GM21447 (cell line): ENCODE data around the gene LIG1.
"Not testable (repeated sequence)": the region's sequence is repeated elsewhere in the genome, so short reads cannot be mapped to it uniquely, and the experiment has no call there.

Source experiments
- ATAC-seq: cut with Tn5 transposase; IDR thresholded peaks from one replicate; pipeline ENCODE4 v1.9.1; 2021; ENCODE audit not compliant: unreplicated experiment

The LIG1 gene

DNA sequence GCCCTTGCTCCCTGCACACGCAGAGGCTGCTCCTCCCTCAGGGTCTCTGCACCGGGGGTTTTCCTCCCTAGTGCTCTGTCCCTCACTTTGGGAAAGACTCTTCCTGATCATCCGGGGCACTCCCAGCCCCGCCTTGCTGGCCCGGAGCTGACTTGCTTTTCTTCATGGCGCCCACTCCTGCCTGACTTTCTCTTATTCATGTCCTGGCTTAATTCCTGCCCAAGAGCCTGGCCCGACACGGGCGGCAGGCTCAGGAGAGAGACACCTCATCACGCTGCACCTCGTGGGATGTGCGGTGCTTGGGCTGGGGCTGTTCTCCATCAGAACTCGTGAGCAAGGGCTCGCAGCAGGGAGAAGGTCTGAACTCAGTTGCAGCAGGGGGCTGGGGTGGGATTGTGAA, 47.7 kb downstream of the LIG1 start:
- ATAC-seq: no peak

DNA sequence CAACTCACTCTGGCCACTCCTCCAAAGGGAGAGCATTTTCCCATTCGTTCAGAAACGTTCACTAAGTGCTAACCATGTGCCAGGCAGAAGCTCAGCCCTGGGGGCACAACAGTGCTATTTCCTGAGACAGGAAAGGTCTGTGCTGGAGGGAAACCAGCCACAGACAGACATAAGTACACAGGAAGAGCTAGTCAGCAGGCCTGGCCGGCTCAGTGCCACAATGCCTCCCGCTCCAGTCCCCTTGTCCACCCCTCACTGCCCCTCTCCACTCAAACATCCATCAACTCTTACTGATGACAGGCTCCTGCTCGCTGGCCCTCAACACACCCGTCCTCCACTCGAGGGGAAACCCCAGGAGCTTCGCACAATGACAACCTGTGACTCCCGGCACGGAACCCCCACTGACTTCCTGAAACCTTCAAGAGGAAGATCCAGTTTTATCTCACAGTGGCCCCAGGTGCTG, 48.2 kb downstream of the LIG1 start:
- peak; percentile 51 for ATAC-seq

DNA sequence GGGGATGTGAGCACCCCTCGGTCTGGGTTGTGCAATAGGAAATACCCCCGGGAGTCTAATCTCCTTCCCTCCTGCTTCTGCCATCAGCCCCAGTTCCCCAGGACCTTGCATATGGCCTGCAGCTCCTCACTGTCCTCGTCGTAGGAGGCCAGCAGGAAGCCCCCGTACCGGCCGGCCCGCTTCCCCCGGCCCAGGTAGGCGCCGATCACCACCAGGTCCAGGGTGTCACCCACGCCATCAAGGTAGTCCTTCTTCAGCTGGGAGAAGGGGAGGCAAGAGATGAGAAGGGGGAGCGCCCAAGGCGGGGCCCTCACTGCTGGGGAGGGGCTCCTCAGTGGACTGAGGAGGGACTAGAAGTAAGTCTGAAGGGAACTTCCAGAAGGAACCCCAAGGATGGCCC, 49.1 kb downstream of the LIG1 start:
- ATAC-seq: no peak

DNA sequence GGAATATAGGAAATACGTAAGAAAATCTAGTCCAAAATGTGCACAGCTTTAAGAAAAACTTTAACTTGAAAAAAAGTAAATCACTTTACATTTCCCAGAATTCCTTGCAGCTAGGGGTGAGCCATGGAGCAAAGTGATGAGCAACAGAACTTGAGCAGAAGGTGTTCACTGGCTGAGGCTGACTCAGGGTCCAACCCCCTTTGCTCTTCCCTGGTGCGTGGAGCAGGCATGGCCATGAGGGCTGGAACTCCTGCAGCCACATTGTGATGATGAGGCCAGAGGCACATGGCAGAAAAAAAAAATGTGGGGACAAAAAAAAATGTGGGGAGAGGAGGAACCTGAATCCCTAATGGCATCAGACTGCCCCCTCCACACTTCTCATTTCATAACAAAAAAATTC, 49.6 kb downstream of the LIG1 start:
- no peak for ATAC-seq

DNA sequence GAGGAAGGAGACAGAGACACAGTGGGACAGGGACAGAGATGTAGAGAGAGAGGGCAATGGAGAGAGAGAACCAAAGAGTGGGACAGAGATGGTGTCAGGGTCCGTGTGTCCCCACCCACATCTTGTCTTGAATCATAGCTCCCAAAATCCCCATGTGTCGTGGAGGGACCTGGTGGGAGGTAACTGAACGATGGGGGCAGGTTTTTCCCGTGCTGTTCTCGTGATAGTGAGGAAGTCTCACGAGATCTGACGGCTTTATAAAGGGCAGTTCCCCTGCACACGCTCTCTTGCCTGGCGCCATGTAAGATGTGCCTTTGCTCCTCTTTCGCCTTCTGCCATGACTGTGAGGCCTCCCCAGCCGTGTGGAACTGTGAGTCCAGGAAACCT, 52.0 kb downstream of the LIG1 start:
- no peak for ATAC-seq

DNA sequence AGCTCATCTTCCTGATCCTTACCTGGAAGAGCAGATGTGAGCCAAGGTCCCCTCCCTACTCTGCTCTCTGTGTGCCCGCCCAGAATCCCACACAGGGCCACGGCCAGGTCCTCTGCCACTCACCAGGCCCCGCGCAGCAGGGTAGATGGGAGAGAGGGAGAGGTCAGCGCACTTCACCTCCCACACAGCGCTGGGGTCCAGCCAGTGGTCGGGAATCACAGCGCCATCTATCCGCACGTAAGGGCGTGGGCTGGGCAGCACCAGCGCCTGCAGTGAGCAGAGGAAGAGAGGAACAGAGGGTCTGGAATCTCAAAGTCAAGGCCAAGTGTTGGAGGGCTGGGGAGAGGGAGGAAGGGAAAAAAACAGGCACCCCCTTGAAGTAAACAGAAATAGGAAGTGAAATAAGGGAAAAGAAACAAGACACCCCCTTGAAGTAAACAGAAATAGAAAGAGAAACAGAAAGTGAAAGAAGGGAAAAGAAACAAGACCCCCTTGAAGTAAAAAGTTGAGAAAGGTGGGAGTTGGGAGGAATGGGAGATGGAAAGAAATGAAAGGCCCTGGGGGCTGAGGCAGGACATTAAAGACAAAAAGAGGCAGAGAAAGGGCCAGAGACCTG, 52.5 kb downstream of the LIG1 start:
- ATAC-seq: no peak

DNA sequence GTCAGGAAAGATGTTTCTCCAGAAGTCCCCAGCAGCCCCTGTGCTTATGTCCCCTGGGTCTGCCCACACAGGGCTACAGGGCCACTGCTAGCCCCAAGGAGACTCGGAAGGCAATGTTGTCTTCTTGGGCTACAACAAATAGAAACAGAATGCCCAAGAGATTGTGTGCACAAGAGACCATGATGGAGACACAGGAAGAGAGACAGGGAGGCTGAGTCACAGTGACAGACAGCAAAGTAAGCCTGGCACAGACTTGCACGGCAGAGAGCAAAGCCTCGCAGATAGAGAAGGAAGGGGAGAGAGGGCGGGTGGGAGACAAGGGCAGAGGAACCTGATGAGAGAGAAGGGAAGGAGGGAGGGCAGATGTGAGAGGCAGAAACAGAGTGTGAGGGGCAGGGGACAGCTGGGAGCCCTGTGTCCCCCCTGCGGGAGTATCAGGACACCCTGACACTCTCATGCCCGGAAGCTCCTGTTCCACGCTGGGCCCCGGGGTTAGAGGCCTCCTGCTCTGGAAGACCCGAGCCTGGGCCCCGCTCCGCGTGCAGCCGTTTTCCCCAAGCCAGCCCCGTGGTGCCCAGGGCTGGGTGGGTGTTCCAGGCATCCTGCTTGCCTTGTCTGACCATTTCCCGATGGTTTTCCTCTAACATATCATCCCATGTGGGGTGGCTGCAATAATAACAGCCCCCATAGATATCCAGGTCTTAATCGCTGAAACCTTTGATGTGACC, 56.8 kb downstream of the LIG1 start:
- ATAC-seq: no peak

DNA sequence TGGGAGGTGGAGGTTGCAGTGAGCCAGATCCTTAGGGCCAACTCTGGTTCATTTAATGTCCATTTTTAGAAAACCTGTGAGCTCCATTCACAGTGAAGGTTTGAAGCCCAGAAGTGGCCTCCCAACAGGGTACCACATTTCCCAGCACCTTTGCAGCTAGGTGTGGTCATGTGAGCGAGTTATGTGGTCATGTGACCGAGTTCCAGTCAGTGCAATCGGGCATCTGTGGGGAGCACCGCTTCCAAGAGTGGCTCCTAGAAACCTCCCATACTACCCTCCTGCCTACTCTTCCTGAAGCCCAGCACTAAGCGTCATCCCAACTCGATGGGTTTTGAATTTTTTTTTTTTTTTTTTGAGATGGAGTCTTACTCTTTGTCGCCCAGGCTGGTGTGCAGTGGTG, 58.9 kb downstream of the LIG1 start:
- ATAC-seq: no peak

DNA sequence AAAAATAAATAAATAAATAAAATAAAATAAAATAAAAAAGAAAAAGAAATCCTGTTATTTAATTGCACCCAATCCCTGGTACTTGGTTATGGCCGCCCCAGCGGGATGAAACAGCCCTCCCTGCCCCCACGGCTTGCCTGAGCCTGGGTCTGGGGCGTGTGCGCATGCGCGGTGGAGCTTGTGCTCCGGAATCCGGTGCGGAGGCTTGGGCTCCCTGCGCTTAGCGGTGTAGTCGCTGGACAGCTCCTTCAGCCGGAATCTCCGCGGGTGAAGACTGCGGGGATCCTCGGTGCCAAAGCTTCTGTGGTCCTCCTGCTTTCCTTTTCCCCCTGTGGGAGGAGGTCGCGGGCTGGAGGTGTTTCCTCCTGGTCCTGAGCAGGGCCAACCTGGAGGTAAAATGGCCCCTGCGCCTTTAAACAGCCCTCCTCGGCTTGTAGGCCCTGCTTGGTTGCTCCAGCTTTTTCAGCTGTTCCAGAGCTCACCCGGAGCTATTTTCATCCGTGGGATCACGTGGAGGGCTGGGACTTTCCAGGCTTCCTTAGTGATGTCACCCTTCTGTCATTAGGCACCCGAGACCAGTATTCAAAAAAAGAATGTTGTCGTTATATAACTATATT, 59.7 kb downstream of the LIG1 start, which contains the start of gene PLA2G4C:
Gene PLA2G4C (minus strand): TSS at position 468 of the 617 bp plus-strand sequence. CDS start 4,288 bp downstream, outside the sequence.
- peak; percentile 45 for ATAC-seq

DNA sequence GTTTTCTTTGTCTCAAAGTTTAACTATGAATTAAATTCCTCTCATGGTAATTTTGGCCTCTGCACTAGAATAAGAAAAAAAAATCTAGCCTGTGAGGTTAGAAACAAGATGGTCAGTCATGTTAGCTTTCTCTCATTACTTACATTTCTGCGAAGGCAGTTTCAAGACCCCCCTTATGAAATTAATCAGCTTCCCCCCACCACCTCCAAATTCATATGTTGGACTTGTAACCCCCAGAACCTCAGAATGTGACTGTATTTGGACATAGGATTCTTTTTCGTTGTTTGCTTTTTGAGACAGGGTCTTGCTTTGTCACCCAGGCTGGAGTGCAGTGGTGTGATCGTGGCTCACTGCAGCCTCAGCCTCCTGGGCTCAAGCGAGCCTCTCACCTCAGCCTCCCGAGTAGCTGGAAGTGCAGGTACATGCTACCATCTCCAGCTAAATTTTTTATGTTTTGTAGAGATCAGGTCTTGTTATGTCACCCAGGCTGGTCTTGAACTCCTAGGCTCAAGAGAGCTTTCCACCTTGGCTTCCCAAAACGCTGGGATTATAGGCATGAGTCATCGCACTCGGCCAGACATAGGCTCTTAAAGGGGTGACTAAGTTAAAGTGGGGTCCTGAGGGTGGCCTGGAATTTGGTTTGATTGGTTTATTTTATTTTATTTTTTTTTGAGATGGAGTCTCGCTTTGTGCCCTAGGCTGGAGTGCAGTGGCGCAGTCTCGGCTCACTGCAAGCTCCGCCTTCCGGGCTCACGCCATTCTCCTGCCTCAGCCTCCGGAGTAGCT, 61.0 kb downstream of the LIG1 start:
- ATAC-seq: no peak

DNA sequence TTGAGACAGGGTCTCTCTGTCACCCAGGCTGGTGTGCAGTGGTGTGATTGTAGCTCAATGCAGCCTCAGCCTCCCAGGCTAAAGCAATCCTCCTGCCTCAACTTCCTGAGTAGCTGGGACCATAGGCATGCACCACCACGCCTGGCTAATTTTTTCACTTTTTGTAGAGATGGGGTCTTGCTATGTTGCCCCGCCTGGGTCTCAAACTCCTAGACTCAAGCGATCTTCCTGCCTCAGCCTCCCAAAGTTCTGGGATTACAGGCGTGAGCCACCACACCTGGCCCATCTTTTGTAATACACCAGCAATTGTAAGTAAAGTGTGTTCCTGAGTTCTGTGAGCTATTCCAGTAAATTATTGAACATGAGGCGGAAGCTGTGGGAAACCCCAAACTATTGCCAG, 66.2 kb downstream of the LIG1 start:
- ATAC-seq: no peak

DNA sequence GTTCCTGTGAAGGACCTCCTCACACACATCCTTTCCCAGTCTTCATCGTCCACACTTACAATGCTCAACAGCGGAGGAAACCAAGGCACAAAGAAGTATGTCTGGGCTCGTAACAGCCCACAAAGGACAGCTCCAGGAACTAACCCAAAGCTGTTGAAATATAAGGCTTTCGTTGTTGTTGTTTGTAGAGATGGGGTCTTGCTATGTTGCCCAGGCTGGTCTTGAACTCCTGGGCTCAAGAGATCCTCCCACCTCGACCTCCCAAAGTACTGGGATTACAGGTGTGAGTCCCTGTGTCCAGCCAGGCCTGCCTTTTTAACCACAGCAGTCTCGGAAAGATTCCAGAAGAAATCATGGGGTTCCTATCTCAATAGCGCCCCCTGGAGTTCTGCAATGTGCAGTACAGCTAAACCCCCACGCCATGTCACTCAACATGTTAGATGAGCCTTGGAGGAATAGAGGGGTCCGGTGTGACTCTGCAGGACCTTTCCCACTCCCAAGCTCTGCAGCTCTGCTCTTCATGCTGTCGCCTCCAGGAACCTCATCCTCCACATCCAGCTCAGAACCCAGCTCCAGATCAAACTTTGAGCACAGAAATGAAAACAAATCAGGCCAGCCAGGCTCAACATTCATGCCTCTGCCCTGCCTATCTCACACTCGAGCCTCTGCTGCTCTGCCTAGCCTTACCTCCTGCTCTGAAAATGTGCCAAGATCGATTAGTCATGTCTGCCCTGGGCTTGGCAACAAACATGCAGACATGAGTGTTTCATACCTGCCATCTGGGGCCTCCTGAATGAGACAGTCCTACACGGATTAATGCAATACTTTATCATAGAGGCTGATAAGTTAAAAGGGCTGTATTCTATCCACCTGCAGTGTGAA, 67.0 kb downstream of the LIG1 start:
- no peak for ATAC-seq

DNA sequence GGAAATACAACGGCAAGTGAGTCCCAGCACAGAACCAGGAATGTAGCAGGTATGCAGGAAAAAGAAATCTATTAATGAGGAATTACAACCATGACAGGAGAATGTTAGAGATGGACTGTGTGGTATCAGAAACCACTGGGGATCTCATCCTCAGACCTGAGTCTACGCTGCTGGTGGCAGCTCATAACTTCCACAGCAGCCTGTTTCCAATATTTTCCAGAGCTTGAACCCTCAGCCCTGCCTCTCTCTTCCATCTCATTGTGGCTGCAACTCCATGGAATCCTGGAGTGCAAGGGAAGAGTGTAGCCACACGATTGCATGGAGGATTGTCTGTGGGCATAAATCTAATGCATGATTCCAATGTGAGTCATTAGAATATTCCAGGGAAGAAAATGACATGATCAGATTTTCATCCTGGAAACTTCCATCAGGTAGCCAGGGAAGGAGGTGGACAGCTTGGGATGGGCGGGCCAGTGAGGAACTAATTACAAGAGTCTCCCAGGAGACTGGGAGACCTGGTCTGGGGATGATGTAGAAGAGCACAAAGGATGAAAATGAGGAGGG, 74.5 kb downstream of the LIG1 start:
- ATAC-seq: no peak

DNA sequence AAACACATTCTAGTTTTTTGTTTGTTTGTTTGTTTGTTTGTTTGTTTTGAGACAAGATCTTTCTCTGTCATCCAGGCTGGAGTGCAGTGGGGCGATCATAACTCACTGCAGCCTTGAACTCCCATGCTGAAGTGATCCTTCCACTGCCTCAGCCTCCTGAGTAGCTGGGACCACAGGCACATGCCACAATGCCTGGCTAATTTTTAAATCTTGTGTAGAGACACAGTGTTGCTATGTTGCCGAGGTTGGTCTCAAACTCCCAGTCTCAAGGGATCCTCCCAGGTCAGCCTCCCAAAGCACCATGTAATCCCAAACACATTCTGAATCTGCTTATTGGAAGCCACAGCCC, 75.3 kb downstream of the LIG1 start:
- no peak for ATAC-seq

DNA sequence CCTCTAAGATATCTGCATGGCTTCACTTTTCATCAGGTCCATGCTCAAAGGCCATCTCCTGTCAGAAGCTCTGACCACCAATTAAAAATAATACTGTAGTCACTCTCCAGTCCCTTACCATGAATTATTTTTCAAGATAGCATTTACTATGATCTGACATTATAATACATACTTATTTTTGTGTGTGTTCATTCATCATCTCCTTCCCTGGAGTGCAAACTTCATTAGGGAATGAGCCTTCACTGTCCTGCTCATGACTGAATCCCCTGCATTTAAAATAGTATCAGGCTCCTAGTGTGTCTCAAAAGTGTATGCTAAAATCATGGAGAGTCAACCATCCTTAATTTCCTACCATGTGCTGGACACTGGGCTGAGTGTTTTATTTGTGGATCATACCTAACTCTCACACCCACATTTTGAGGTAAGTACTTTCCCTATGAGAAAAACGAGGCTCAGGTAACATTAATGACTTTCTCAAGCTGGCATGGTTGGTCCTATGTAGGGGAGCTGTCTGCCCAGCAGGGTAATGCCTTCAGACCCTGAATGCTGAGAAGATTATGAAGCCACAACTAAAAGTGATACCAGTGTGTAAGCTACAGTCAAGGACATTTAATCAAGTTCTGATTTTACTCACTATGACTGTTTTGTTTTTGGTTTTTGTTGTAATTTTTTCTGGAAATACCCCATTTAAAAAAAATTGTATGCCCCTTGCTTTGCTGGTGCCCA, 75.9 kb downstream of the LIG1 start:
- no peak for ATAC-seq

DNA sequence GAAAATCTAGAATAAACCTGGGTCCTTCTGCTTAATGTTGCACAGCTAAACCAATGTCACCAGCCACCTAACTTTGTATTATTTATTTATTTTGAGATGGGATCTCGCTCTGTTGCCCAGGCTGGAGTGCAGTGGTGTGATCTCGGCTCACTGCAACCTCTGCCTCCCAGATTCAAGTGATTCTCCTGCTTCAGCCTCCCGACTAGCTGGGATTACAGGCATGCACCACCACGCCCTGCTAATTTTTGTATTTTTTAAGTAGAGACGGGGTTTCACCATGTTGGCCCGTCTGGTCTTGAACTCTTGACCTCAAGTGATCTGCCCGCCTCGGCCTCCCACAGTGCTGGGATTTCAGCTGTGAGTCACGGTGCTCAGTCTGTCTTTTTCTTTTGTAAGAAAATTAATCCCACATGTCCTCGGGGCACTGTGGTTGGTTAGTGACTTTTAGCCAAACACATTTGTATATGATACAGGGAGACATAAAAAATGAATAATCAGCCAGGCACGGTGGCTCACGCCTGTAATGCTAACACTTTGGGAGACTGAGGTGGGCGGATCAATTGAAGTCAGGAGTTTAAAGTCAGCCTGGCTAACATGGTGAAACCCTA, 78.9 kb downstream of the LIG1 start:
- ATAC-seq: not testable (repeated sequence)

DNA sequence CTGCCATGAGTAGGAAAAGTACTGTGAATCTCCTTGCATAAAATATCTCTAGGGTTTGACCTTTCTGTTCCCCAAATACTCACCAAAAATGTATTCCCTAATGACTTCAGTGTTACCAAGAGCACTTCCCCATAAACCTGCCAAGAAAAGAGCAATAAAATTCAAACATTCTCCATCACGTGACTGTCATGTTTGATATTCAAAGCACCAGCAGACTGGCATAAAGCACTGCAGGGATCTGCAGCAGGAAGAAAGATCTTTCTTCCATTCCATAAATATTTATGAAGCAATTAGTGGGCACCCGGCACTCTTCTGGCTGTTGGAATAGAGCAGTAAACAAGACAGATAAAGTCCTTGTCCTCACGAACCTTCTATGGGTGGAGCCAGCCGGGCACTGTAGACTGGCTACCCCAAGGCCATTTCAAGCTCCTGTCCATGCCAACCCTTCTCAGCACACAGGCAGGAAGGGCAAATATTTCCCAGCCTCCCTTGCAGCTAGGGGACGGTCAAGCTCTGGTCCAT, 79.8 kb downstream of the LIG1 start:
- no peak for ATAC-seq

DNA sequence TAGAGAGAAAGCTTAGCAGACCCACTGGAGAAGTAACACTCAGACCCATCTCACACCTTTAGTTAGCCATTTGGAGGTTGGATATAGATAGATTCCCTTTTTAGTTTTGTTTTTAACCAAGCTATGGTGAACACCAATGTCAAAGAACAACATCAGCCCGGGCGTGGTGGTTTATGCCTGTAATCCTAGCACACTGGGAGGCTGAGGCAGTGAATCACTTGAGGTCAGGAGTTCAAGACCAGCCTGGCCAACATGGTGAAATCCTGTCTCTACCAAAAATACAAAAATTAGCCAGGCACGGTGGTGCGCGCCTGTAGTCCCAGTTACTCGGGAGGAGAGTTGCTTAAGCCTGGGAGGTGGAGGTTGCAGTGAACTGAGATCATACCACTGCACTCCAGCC, 81.2 kb downstream of the LIG1 start:
- ATAC-seq: not testable (repeated sequence)
